Esophagus mucosa (tissue), 1 donor: ENCODE measurements around the gene HPS6. TPM values are rescaled to one million over a fixed set of nuclear protein-coding genes. Genes with fewer than 3 reads are reported as not detected.

ENCODE experiments used
- ATAC-seq: fragments of 200-7000 bp; cut with Tn5 transposase; one replicate; pipeline ENCODE4 v1.9.1; 2020
- total RNA-seq: library from RNA; stranded (reverse); gene quantifications from one replicate; pipeline ENCODE4 v1.2.4, GENCODE V29; 2023
- donor health status: DM: yes; HTN: yes; CAD: no.

HPS6 gene
- total RNA-seq, 1 donor from 2014 or later, result 14.2 TPM

- ATAC-seq, result no peak
Observed at GRCh38 chr10:102069071-102069470, 3.9 kb downstream of the HPS6 start.

- peak; percentile 85 for ATAC-seq
Observed at GRCh38 chr10:102072673-102073527, 7.8 kb downstream of the HPS6 start.

GRCh38 chr10:102083541-102083940 lies 18.4 kb downstream of the HPS6 start:
- no peak for ATAC-seq

GRCh38 chr10:102085336-102085735 lies 20.2 kb downstream of the HPS6 start:
- no peak for ATAC-seq

GRCh38 chr10:102086196-102086595 lies 21.0 kb downstream of the HPS6 start:
- ATAC-seq, result no peak

GRCh38 chr10:102090772-102091171 lies 25.6 kb downstream of the HPS6 start:
- no peak for ATAC-seq

GRCh38 chr10:102096449-102096848 lies 31.3 kb downstream of the HPS6 start:
- ATAC-seq, result no peak

GRCh38 chr10:102101152-102101551 lies 36.0 kb downstream of the HPS6 start:
- ATAC-seq, result no peak

- ATAC-seq, result no peak
Observed at GRCh38 chr10:102102421-102102820, 37.3 kb downstream of the HPS6 start.

- no peak for ATAC-seq
Observed at GRCh38 chr10:102106998-102107397, 41.8 kb downstream of the HPS6 start.

GRCh38 chr10:102109166-102110116 lies 44.3 kb downstream of the HPS6 start:
- no peak for ATAC-seq

GRCh38 chr10:102111276-102111675 lies 46.1 kb downstream of the HPS6 start:
- ATAC-seq, result no peak

GRCh38 chr10:102112210-102112817 lies 47.2 kb downstream of the HPS6 start:
- no peak for ATAC-seq

GRCh38 chr10:102113261-102113955 lies 48.3 kb downstream of the HPS6 start:
- peak; percentile 88 for ATAC-seq

GRCh38 chr10:102113956-102114857 lies 49.1 kb downstream of the HPS6 start:
- peak; percentile 3 for ATAC-seq

- ATAC-seq, result peak; percentile 73
Observed at GRCh38 chr10:102114861-102115618, 49.9 kb downstream of the HPS6 start.

- no peak for ATAC-seq
Observed at GRCh38 chr10:102115775-102116174, 50.6 kb downstream of the HPS6 start.

- ATAC-seq, result no peak
Observed at GRCh38 chr10:102116656-102117055, 51.5 kb downstream of the HPS6 start.
